ENCODE data around the gene ROM1. TPM values are rescaled to one million over a fixed set of nuclear protein-coding genes. Genes with fewer than 3 reads are reported as not detected.

Gene ROM1
- polyA plus RNA-seq, 2 of the 4 experiments (the other 2 are of a cell fraction): 0.92 to 2.8 TPM

- TF ChIP-seq PHF8 (IDR thresholded peaks at IDR 0.05; ENCODE audit: borderline replicate concordance, low read depth) (no peak), MAX (IDR thresholded peaks at IDR 0.05) (no peak), JUNB (IDR thresholded peaks at IDR 0.05) (no peak), RNF2 (IDR thresholded peaks at IDR 0.05; ENCODE audit: borderline replicate concordance, low read depth) (no peak), NFE2L2 (conservative IDR thresholded peaks at IDR 0.05; ENCODE audit: low read length) (no peak), HOXB13 (CRISPR knock-in tag; IDR thresholded peaks at IDR 0.05; ENCODE audit: low read depth) (no peak), MAFK (IDR thresholded peaks at IDR 0.05; ENCODE audit: partially characterized antibody) (no peak), CBX8 (IDR thresholded peaks at IDR 0.05) (no peak), FOXS1 (CRISPR knock-in tag; IDR thresholded peaks at IDR 0.05) (no peak), RAD21 (conservative IDR thresholded peaks at IDR 0.05 in 1 of 2, IDR thresholded peaks at IDR 0.05 in 1 of 2) (no peak), CBX2 (IDR thresholded peaks at IDR 0.05; ENCODE audit: borderline replicate concordance, low read depth) (no peak), RARB (CRISPR knock-in tag; IDR thresholded peaks at IDR 0.05) (no peak), POLR2A (IDR thresholded peaks at IDR 0.05; ENCODE audit: low read length) (no peak)
- TF ChIP-seq, protein P1, sequence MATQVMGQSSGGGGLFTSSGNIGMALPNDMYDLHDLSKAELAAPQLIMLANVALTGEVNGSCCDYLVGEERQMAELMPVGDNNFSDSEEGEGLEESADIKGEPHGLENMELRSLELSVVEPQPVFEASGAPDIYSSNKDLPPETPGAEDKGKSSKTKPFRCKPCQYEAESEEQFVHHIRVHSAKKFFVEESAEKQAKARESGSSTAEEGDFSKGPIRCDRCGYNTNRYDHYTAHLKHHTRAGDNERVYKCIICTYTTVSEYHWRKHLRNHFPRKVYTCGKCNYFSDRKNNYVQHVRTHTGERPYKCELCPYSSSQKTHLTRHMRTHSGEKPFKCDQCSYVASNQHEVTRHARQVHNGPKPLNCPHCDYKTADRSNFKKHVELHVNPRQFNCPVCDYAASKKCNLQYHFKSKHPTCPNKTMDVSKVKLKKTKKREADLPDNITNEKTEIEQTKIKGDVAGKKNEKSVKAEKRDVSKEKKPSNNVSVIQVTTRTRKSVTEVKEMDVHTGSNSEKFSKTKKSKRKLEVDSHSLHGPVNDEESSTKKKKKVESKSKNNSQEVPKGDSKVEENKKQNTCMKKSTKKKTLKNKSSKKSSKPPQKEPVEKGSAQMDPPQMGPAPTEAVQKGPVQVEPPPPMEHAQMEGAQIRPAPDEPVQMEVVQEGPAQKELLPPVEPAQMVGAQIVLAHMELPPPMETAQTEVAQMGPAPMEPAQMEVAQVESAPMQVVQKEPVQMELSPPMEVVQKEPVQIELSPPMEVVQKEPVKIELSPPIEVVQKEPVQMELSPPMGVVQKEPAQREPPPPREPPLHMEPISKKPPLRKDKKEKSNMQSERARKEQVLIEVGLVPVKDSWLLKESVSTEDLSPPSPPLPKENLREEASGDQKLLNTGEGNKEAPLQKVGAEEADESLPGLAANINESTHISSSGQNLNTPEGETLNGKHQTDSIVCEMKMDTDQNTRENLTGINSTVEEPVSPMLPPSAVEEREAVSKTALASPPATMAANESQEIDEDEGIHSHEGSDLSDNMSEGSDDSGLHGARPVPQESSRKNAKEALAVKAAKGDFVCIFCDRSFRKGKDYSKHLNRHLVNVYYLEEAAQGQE (IDR thresholded peaks at IDR 0.05): no peak
- TF ChIP-seq, protein P2, sequence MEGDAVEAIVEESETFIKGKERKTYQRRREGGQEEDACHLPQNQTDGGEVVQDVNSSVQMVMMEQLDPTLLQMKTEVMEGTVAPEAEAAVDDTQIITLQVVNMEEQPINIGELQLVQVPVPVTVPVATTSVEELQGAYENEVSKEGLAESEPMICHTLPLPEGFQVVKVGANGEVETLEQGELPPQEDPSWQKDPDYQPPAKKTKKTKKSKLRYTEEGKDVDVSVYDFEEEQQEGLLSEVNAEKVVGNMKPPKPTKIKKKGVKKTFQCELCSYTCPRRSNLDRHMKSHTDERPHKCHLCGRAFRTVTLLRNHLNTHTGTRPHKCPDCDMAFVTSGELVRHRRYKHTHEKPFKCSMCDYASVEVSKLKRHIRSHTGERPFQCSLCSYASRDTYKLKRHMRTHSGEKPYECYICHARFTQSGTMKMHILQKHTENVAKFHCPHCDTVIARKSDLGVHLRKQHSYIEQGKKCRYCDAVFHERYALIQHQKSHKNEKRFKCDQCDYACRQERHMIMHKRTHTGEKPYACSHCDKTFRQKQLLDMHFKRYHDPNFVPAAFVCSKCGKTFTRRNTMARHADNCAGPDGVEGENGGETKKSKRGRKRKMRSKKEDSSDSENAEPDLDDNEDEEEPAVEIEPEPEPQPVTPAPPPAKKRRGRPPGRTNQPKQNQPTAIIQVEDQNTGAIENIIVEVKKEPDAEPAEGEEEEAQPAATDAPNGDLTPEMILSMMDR (IDR thresholded peaks at IDR 0.05): no peak
- FAIRE-seq: no peak
- ChIA-PET POLR2A (interaction anchor here (1.7 to 3.6 kb wide), 2 partner anchors 8 to 65 kb away, joined by 5 to 35 read pairs; partner anchors contain the start of genes C11orf98, CSKMT and TUT1), CTCF (interaction anchor here (0.9 to 3.6 kb wide), 5 partner anchors 9 to 44 kb away, joined by 3 to 14 read pairs (median 3); partner anchors contain the start of genes EML3 and ROM1)
- Histone ChIP-seq H3K9me3 (no peaks in the 10 kb centered on the region), H3K4me3 (no peak overlapping the region), H3K4me2 (no peak overlapping the region), H3K27ac (no peak overlapping the region), H3K4me1 (peaks cover 4% of the 10 kb centered on the region; the same call in 2 of the 3 replicates)
- no peak for ATAC-seq
- DNase-seq (ENCODE audit: low read depth in 1 of 2, low spot score in 1 of 2): no peak
- WGBS (ENCODE audit: missing lambda C conversion rate): 61% methylated on average over 5 of the region's 5 CpGs
These were observed 43.9 kb downstream of the ROM1 start for GRCh38 chr11:62656796-62657429.

- ChIA-PET POLR2A (interaction anchor here (0.6 to 5.5 kb wide), 40 partner anchors 8 to 849 kb away, joined by 3 to 91 read pairs (median 6); partner anchors contain the start of genes B3GAT3, EEF1G, EML3 and GANAB), CTCF (interaction anchor here (0.9 to 1.6 kb wide), 12 partner anchors 8 to 271 kb away, joined by 3 to 6 read pairs (median 4); partner anchors contain the start of genes B3GAT3, LBHD1 and ROM1)
- ATAC-seq (peak; percentile 70), DNase-seq (ENCODE audit: low read depth in 1 of 2, low spot score in 1 of 2) (peak in 1 of 2 experiments; percentile 72), FAIRE-seq (no peak)
- TF ChIP-seq BHLHE40 (IDR thresholded peaks at IDR 0.05; ENCODE audit: low read depth, low read length): no peak
- TF ChIP-seq MAZ (IDR thresholded peaks at IDR 0.05; ENCODE audit: borderline replicate concordance, low read depth, low read length): no peak
- TF ChIP-seq CHD4 (IDR thresholded peaks at IDR 0.05; ENCODE audit: borderline replicate concordance): peak; percentile 54; the same call in 1 of the 2 replicates
- no peak for TF ChIP-seq HOXB5 (CRISPR knock-in tag; IDR thresholded peaks at IDR 0.05)
- TF ChIP-seq HES2 (IDR thresholded peaks at IDR 0.05): no peak
- TF ChIP-seq MAFK (IDR thresholded peaks at IDR 0.05; ENCODE audit: partially characterized antibody): no peak
- no peak for TF ChIP-seq HEYL (CRISPR knock-in tag; IDR thresholded peaks at IDR 0.05)
- TF ChIP-seq, protein P3, sequence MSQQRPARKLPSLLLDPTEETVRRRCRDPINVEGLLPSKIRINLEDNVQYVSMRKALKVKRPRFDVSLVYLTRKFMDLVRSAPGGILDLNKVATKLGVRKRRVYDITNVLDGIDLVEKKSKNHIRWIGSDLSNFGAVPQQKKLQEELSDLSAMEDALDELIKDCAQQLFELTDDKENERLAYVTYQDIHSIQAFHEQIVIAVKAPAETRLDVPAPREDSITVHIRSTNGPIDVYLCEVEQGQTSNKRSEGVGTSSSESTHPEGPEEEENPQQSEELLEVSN (IDR thresholded peaks at IDR 0.05; ENCODE audit: borderline replicate concordance, low read depth): 0 out of 2 replicates have a peak, but pooled peaks have one; percentile 22
- no peak for TF ChIP-seq POLR2AphosphoS2 (conservative IDR thresholded peaks at IDR 0.05; ENCODE audit: low read length)
- TF ChIP-seq NR3C1 (IDR thresholded peaks at IDR 0.05): no peak
- no peak for TF ChIP-seq GATA3 (IDR thresholded peaks at IDR 0.05; ENCODE audit: borderline replicate concordance)
- TF ChIP-seq NPAS2 (CRISPR knock-in tag; IDR thresholded peaks at IDR 0.05; ENCODE audit: borderline replicate concordance): no peak
- peak overlapping the region; percentile 79 for H3K4me3 ChIP-seq
- H3K4me1 ChIP-seq: peaks cover 24% of the 10 kb centered on the region
- H3K9me3 ChIP-seq: no peaks in the 10 kb centered on the region
- WGBS (ENCODE audit: missing lambda C conversion rate): 4% methylated on average over 15 of the region's 36 CpGs
- H3K27ac ChIP-seq: peak overlapping the region; percentile 93 to 96
- peak overlapping the region; percentile 64 for H3K4me2 ChIP-seq
These were observed 51.5 kb downstream of the ROM1 start for GRCh38 chr11:62664405-62665074.
